GM18517 (cell line): Measurements from ENCODE around the gene PARG.
"Not testable (repeated sequence)": the region's sequence is repeated elsewhere in the genome, so short reads cannot be mapped to it uniquely, and the experiment has no call there.

Experiments used
- ATAC-seq: cut with Tn5 transposase; IDR thresholded peaks from one replicate; pipeline ENCODE4 v1.9.1; 2021; ENCODE audit warnings: mild to moderate bottlenecking, moderate library complexity; ENCODE audit not compliant: unreplicated experiment

The PARG gene

DNA sequence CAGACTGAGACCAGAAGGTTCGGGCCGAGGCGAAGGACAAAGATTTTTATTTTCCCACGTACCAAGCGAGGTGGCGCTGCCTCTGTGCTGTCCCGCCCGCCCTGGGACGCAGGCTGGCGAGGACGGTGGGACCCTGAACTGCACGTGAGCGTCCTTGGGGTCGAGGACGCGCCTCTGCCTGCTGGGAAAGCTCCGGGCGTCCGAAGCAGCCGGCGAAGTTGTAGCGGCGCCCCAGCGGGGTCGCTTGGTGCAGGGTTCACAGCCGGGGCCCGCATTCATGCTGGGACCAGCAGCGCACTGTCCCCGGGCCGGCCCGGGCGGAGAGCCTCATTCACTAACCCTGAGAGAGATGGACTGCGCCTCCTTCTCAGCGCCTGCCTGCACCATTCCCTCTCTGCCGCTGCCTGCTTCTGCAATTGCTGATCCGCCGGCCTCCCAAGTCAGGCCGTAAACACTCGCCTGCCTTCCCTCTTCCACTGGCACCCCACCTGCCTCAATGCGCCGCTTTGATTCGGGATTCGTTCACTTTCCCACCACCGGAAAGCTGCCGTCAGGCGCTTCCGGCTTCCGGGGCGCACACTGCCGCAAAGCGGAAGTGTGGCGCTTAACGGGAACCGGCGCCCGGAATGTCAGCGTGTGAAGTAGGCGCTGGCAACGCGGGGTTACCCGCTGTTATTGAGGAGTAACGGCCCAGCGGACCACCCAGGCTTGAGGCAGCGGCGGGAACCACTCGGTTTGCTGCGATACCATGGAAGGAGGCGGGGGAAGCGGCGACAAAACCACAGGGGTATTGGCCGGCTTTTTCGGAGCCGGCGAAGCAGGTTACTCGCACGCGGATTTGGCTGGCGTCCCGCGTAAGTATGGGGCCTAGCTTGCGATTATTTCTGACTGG lies at the start of gene PARG, which contains the start of gene TIMM23B:
Gene PARG (minus strand): TSS at position 581 of the 892 bp plus-strand sequence. CDS start 302 bp downstream, at position 279.
Gene TIMM23B (plus strand): TSS at position 607 of the 892 bp plus-strand sequence. CDS start 142 bp downstream, at position 749.
- ATAC-seq: peak; percentile 57

DNA sequence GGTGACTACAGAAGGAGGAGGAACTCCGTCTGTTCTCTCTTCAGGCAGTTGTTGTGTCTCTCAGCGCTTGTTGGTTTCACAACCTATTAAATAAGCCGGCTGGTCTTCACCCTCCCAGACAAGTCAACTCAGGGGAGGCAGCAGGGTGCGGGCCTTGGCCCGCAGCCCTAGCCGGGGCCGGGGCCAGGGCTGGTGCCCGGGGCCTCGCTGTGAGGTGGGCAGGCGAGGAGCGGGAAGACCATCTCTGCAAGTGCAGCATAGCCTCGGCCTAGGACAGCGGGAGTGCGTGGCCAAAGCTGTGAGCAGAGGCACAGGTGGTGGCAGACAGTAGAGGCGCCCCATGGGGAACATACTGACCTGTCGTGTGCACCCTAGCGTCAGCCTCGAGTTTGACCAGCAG lies 46.5 kb upstream of the PARG start, which contains the start of gene AGAP6:
Gene AGAP6 (plus strand): TSS at position 31 of the 400 bp plus-strand sequence. CDS start 310 bp downstream, at position 341.
- not testable (repeated sequence) for ATAC-seq

DNA sequence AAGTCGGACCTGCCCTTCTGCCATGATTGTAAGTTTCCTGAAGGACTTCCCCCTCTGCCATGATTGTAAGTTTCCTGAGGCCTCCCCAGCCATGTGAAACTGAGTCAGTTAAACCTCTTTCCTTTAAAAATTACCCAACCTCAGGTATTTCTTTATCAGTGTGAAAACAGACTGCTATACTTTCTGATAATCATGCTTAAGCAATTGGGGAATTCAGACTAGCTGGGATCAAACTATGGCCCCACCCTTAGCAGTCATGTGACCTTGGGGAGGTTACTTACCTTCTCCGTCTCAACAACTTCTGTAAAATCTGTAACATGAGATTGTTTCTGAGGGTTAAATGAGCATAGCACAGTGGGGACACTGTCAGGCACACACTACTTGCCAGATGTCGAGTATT lies 45.4 kb upstream of the PARG start:
- not testable (repeated sequence) for ATAC-seq

DNA sequence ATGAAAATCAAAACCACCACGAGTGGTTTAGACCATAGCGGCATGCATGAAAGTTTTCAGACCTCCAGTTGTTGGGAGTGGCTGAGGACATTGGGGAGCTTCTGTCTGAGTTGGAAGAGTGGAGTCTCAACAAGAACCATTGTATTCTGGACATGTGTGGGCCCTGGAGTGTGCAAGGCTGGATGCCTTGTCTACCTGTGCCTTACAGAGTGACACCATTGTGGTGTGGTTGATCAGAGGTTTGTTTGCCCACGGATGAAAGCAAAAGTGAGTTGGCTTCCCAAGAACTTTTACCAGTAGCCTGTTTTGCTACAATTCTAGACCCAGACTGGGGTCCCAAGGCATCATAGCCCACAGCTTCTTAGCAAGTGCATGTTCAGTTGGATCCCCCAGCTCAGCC lies 35.9 kb upstream of the PARG start:
- ATAC-seq: not testable (repeated sequence)

DNA sequence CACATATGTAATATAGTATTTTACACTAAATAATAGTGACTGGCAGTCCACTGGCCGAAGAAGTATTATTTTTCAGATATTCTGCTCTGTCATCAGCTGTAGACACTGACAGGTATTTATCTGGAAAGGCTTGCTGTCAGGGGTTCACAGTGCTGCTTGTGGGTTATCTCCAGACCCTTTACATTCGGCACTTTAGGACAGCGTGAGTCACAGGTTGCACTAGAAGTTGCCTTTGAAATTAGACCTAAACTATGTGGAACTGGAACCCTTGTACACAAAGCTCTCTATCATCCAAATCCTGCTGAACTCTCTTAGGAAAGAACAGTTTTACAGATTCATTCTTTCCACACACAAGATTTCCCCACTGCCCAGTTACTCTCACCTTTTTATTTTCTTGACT lies 30.3 kb upstream of the PARG start:
- not testable (repeated sequence) for ATAC-seq

DNA sequence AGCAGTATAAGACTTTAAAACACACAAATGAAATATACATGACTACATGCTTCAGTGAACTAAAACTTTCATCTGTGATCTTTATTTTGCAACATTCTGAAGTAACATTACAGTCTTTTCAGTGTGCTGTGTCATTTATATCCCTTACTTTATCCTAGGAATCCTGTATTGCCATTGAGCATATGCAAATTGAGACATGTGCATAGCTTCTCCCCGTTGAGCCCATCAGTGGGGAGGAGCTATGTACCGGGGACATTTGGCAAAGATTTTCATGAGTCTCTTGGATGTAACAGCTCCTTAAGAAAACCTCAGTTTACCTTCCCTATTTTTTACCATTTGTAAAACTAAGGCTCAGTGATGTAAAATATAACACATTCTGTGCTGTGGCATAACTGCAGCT lies 29.6 kb upstream of the PARG start:
- ATAC-seq: not testable (repeated sequence)

DNA sequence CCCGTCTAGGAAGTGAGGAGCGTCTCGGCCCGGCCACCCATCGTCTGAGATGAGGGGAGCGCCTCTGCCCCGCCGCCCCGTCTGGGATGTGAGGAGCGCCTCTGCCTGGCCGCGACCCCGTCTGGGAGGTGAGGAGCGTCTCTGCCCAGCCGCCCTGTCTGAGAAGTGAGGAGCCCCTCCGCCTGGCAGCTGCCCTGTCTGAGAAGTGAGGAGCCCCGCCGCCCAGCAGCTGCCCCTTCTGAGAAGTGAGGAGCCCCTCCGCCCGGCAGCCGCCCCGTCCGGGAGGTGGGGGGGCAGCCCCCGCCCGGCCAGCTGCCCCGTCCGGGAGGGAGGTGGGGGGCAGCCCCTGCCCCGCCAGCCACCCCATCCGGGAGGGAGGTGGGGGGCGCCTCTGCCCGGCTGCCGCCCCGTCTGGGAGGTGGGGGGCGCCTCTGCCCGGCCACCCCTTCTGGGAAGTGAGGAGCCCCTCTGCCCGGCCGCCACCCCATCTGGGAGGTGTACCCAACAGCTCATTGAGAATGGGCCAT lies 28.6 kb upstream of the PARG start:
- not testable (repeated sequence) for ATAC-seq

DNA sequence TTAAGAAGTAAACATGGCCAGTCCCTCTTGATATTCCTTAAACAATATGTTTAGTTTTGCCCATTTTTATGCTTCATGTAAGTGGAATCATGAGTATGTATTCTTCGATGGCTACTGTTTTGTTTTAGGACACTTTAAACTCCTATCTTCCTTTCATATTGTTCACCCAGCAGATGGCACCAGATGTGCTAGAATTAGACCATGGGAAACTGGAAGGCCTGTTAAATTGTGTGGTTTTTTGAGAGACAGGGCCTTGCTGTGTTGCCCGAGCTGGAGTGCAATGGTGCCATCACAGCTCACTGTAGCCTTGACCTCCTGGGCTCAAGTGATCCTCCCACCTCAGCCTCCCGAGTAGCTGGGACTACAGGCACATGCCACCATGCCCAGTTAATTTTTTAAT lies 11.3 kb upstream of the PARG start:
- ATAC-seq: not testable (repeated sequence)

DNA sequence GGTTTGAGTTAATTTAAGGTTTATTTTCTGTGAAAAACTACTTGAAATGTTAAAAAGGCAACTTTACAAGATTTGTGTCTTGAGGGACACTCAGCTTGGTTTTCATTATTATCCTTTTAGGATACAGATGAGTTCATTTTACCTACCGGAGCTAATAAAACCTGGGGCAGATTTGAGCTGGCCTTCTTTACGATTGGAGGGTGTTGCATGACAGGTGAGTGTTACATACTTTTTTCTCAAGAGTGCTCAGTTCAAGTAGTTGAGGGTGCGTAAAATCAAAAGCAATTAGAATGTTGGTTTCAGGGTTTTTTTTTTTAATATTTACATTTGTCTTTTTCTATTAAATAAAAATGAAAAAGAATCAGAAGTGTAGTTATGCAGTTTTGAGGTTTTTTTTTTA lies 10.2 kb upstream of the PARG start:
- ATAC-seq: not testable (repeated sequence)

DNA sequence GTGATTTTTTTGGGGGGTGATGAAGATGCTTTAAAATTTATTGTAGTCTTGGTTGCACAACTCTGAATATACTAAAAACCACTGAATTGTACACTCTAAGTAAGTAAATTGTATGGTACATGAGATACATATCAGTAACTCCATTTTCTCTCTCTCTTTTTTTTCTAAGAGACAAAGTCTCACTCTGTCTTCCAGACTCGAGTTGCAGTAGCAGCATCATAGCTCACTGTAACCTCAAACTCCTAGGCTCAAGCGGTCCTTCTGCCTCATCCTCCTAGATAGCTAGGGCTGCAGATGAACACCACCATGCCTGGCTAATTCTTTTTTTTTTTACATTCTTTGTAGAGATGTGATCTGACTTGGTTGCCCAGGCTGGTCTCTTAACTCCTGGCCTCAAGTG lies 6.9 kb upstream of the PARG start:
- ATAC-seq: not testable (repeated sequence)

DNA sequence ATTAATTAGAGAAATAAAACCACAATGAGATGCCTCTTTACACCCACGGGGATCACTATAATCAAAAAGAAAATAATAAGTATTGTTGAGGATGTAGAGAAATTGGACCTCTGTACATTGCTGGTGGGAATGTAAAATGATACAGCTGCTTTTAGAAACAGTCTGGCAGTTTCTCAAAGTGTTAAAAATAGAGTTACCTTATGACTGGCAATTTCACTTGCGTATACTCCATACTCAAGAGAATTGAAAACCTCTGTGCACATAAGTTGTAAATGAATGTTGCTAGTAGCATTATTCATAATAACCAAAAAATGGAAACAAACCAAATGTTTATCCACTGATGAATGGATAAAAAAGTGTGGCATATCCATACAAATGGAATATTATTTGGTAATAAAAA lies 6.3 kb upstream of the PARG start:
- ATAC-seq: peak; percentile 63

DNA sequence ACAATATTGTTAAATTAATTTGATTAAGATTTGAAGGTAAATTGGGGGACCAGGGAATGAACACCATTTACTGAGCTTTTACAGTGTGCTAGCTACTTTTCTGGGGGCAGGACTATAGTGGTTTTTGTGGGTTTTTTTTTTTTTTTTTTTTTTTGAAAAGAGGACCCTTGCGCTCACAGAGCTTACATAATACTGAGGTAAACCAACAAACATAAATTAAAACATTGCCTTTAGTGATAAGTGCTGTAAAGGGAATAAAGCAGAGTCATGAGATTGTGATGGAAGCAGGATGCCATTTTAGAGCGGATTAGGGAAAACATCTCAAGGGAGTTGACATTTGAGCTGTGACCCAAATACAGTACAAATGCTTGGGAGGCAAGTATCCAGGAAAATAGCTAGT lies 1.8 kb upstream of the PARG start:
- not testable (repeated sequence) for ATAC-seq

DNA sequence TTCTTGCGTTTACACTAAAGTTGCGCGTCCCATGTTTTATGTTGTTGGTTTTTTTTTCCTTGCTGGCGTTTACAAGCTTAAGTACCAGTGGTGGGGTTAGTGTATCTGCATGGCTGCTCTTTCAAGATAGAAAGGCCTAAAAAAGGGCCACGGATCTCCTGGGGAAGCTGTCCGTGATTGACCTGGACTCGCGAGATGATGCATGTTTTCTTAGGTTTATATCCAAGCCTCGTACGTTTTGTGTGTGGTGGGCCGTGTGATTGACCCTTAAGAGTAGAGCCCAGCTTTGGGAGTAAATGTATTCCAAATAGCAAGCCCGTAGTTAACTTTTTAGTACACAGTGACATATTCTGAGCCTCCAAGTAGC lies 495 bp upstream of the PARG start:
- peak; percentile 4 for ATAC-seq

DNA sequence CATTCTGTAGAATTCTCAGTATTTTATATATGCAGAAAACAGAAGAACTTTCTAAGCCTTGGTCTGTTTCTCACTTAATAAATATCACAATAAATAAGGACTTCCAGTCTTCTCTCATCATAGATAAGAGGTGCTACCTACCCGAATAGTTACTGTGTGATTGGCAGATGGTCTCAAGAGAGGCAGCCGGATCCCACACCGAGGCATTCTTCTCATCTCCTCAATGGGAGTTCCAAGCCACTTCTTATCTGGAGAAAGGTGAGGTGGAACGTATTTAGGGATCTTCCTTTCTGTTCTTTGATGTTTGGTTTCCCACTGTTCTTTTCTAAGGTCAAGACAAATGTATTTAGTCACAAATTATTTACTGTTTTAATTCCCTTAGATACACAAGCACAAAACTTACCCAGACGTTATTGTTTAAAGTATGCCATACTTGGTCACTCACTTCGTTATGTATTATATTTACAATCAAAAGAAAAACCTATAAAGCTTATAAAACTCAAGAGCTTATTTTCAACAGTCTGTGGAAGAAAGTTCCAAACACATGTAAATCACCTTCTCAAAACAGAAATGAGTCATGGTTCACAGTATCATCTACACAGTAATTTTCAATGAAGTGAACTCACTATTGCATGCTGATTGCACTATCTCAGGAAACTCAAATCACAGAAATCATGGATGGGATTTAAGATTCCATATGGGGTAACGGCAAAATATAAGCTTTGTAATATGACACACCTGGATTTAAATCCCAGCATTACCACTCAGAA lies 9.7 kb downstream of the PARG start:
- not testable (repeated sequence) for ATAC-seq

DNA sequence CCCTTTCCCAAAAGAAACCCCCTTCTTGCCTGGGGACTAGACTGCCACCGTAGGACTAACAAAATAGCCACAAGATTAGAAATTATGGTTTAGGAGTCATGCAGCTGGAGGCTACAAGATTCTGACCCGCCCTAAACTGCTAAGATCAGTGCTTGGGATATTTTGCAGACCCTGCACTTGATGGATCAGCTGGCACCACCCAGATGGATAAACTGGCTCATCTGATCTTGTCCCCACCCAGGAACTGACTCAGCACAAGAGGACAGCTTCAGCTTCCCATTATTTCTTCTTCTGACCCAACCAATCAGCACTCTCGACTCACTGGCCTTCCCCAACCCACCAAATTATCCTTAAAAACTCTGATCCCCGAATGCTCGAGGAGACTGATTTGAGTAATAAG lies 10.6 kb downstream of the PARG start:
- ATAC-seq: not testable (repeated sequence)

DNA sequence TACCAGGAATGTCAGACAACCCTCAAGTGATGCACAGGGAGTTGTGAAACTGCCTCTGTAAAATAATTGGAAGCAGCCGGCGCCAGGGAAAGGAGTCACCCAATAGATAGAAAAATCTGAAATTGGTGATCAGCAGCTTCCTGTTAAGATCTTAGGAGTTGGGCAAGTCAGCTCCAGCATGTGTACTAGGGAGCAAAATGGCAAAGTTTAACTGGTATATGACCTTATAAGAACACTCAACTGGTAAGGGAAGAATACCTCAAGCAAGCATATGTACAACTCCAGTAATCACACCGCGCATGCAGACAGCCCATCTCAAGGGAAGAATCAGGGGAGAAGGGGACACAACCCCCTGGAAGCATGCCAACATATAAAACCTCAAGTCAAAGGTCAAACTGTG lies 18.3 kb downstream of the PARG start:
- not testable (repeated sequence) for ATAC-seq

DNA sequence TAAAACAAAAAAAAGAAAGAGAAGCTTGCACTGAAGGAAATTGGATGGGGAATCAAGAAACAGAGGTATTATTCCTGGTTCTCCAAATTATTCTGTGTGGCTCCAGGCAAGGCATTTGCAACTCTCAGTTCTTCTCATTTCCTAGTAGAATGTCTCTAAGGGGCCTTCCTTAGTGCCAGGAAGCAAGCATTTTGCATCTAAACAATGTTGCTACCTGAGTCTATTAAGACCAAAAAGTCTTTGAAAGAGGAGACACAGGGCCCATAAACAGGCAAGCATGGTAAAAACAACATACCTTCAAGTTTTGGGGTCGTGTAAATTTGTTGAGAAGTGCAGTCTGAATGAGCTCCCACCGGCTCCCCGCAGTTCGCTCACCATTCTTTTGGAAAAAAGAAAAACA lies 19.8 kb downstream of the PARG start:
- ATAC-seq: not testable (repeated sequence)

DNA sequence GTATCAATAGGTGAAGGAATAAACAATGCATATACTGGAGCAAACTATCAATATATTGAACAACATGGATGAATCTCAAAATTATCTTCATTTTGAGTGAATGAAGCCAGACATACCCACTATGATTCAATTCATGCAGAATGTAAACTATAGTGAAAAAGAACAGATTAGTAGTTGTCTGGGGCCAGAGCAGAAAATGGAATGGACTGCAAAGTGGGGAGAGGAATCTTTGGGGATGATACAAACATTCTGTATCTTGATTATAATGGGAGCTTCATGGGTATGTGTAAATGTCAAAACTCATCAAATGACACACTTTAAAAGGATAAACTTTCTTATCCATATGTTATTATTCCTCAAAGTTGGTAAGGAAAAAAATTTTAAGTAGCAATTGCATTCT lies 23.9 kb downstream of the PARG start:
- ATAC-seq: not testable (repeated sequence)

DNA sequence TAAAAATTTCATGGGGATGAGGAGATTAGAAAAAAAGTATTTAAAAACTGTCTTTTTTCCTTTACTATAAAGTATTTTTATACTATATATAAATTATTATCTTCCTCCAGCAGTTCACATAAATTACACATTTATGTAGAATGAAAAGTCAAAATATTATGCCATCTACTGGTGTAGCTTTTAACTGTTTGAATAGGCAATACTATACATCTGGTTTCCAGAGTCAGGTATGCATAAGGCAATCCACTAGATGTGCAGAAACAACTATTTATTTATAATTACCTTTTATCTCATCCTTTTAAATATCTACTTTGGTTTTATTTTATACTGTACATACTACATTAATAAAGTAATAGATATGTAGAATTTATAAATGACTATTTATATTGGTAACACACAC lies 25.4 kb downstream of the PARG start:
- not testable (repeated sequence) for ATAC-seq

DNA sequence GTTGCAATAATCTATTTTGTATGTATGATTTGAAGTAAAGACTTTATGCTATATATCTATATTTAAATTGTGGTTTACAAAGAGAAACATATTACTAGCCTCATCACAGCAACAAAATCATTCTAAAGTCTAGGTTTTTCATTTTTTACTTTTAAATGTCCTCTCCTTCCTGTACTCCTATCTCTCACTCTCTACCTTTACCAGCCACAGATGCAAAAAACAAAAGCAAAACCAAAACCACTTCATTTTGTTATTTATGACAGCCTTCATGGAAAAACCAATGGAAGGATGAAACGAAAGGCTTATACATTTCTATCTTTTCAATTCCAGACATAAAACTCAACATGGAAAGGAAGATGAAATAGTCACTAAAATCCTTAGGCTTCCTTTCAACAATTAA lies 31.5 kb downstream of the PARG start:
- not testable (repeated sequence) for ATAC-seq
